Measurements from ENCODE around the gene UST.

DNA sequence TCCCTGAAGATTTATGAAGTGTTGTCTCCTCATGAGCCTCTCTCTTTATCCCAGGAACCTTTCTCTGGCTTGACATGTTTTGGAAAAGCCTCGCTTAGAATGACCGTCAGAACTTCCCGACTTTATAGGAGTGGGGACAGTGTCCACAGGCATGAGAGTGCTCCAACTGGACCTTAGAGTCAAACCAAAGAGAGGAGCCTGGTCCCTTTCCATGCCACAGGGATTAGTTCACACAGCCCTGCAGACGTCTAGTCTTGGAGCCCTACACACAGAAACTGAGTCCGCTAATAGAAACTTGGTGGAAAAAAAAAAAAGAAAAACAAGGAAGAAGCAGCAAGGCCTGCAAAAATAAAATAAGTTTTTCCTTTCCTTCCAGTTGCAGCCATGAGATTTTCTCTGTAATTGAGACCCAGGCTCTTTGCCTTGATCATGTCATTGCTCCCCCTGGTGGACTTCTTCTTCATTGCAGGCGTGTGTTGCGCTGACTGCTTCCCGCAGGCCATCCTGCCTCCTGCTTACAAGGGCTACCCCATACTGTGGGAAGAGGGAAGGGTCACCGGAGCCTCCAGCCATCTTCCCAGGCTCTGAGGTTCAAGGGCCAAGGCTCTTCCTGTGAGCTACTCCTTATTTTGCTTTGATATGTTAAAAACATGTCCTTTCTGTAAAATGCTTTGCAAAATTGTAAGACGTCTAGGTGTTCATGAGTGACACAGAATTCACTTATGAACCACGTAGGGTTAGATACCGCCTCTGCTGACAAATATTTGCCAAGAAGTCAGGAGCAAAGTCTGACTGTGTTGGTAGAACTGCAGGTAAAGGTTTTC, 201.0 kb downstream of the UST start:
- TF ChIP-seq, protein P1, sequence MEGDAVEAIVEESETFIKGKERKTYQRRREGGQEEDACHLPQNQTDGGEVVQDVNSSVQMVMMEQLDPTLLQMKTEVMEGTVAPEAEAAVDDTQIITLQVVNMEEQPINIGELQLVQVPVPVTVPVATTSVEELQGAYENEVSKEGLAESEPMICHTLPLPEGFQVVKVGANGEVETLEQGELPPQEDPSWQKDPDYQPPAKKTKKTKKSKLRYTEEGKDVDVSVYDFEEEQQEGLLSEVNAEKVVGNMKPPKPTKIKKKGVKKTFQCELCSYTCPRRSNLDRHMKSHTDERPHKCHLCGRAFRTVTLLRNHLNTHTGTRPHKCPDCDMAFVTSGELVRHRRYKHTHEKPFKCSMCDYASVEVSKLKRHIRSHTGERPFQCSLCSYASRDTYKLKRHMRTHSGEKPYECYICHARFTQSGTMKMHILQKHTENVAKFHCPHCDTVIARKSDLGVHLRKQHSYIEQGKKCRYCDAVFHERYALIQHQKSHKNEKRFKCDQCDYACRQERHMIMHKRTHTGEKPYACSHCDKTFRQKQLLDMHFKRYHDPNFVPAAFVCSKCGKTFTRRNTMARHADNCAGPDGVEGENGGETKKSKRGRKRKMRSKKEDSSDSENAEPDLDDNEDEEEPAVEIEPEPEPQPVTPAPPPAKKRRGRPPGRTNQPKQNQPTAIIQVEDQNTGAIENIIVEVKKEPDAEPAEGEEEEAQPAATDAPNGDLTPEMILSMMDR (IDR thresholded peaks at IDR 0.05; ENCODE audit: poor library complexity, severe bottlenecking) = peak; percentile 87
- TF ChIP-seq RAD21 (conservative IDR thresholded peaks at IDR 0.05) (peak; percentile 85), EZH2 (IDR thresholded peaks at IDR 0.05; ENCODE audit: borderline replicate concordance, insufficient read depth, low read length, poor library complexity, severe bottlenecking) (no peak), TAF1 (IDR thresholded peaks at IDR 0.05; ENCODE audit: low read depth) (no peak), REST (IDR thresholded peaks at IDR 0.05; ENCODE audit: borderline replicate concordance) (no peak), POLR2AphosphoS5 (IDR thresholded peaks at IDR 0.05) (no peak), EP300 (conservative IDR thresholded peaks at IDR 0.05; ENCODE audit: poor library complexity, severe bottlenecking) (no peak), MXI1 (conservative IDR thresholded peaks at IDR 0.05; ENCODE audit: poor library complexity, severe bottlenecking) (no peak), SMC3 (conservative IDR thresholded peaks at IDR 0.05; ENCODE audit: poor library complexity) (peak; percentile 93)
